ENCODE results near the gene RBM44. TPM values are rescaled to one million over a fixed set of nuclear protein-coding genes. Genes with fewer than 3 reads are reported as not detected.

Gene RBM44
- total RNA-seq, 4 donors from 2014 or later = under 0.01 to 3.6 (median 1.8) TPM

- Histone ChIP-seq H3K4me3 (peak overlapping the region in 1 of 2 donors; percentile 15), H3K27me3 (no peaks in the 10 kb centered on the region), H3K36me3 (no peaks in the 10 kb centered on the region), H3K9me3 (no peaks in the 10 kb centered on the region), H3K4me1 (peaks cover 32% of the 10 kb centered on the region in 2 donors), H3K27ac (peak overlapping the region; percentile 98 to 100)
- peak; percentile 54 to 65 for DNase-seq
- TF ChIP-seq POLR2A (IDR thresholded peaks at IDR 0.05) (no peak), CTCF (IDR thresholded peaks at IDR 0.05) (no peak)
- intact Hi-C loops (cut with DNase I; ENCODE audit: low total_unique reads) = no loop called here
Measured at GRCh38 chr2:237868631-237869342, 70.2 kb downstream of the RBM44 start.

GRCh38 chr2:237869343-237870102 lies 70.9 kb downstream of the RBM44 start:
- no peak for DNase-seq
- peak overlapping the region; percentile 98 to 100 for H3K27ac ChIP-seq
- intact Hi-C loops (cut with DNase I; ENCODE audit: low total_unique reads) = no loop called here

GRCh38 chr2:237870126-237870525 lies 71.5 kb downstream of the RBM44 start:
- no peaks in the 10 kb centered on the region for H3K36me3 ChIP-seq
- DNase-seq = peak in 1 of 2 donors; percentile 34
- H3K9me3 ChIP-seq = no peaks in the 10 kb centered on the region
- TF ChIP-seq POLR2A (IDR thresholded peaks at IDR 0.05) (no peak), CTCF (IDR thresholded peaks at IDR 0.05) (no peak)
- H3K4me1 ChIP-seq = peaks cover 34 to 41% of the 10 kb centered on the region in 2 donors
- intact Hi-C loops (cut with DNase I; ENCODE audit: low total_unique reads) = no loop called here
- peak overlapping the region in 1 of 2 donors; percentile 2 for H3K4me3 ChIP-seq
- H3K27me3 ChIP-seq = no peaks in the 10 kb centered on the region
- H3K27ac ChIP-seq = peak overlapping the region; percentile 98 to 100

More at GRCh38 chr2:237869343-237870102, 70.9 kb downstream of the RBM44 start:
- TF ChIP-seq CTCF (IDR thresholded peaks at IDR 0.05) = no peak
- TF ChIP-seq POLR2A (IDR thresholded peaks at IDR 0.05) = no peak
- no peaks in the 10 kb centered on the region for H3K27me3 ChIP-seq
- no peaks in the 10 kb centered on the region for H3K36me3 ChIP-seq
- peaks cover 35% of the 10 kb centered on the region in 2 donors for H3K4me1 ChIP-seq
- H3K9me3 ChIP-seq = no peaks in the 10 kb centered on the region
- no peak overlapping the region for H3K4me3 ChIP-seq

- DNase-seq = peak; percentile 55 to 61
- Histone ChIP-seq H3K4me1 (peaks cover 35 to 41% of the 10 kb centered on the region in 2 donors), H3K4me3 (peak overlapping the region; percentile 2 to 17), H3K36me3 (no peaks in the 10 kb centered on the region), H3K27ac (peak overlapping the region; percentile 98 to 100), H3K9me3 (no peaks in the 10 kb centered on the region), H3K27me3 (no peaks in the 10 kb centered on the region)
- intact Hi-C loops (cut with DNase I; ENCODE audit: low total_unique reads) = no loop called here
- TF ChIP-seq CTCF (IDR thresholded peaks at IDR 0.05) = no peak
Measured at GRCh38 chr2:237870754-237871651, 72.4 kb downstream of the RBM44 start.

Data from uterus (tissue), 4 donors.